HUES64 (cell line): Measurements from ENCODE around the gene TMEM156.
"Not testable (repeated sequence)": the region's sequence is repeated elsewhere in the genome, so short reads cannot be mapped to it uniquely, and the experiment has no call there.

Experiments used
- H3K27ac ChIP-seq: 2 replicates; pipeline ENCODE4 v1.7.0; 2013; ENCODE audit warnings: low read depth, low read length, inconsistent platforms
- H3K27me3 ChIP-seq: 2 replicates; pipeline ENCODE4 v1.6.1; 2013; ENCODE audit warnings: mild to moderate bottlenecking, low read length; ENCODE audit not compliant: insufficient read depth
- H3K36me3 ChIP-seq: 2 replicates; pipeline ENCODE4 v1.6.1; 2013; ENCODE audit warnings: mild to moderate bottlenecking, low read length; ENCODE audit not compliant: insufficient read depth
- H3K4me1 ChIP-seq: 2 replicates; pipeline ENCODE4 v1.6.1; 2013; ENCODE audit warnings: mild to moderate bottlenecking, low read length, moderate library complexity; ENCODE audit not compliant: insufficient read depth
- H3K4me3 ChIP-seq: 2 replicates; pipeline ENCODE4 v1.5.1; 2013; ENCODE audit warnings: mild to moderate bottlenecking, low read length, moderate library complexity
- H3K9ac ChIP-seq: 2 replicates; pipeline ENCODE4 v1.6.1; 2013; ENCODE audit warnings: mild to moderate bottlenecking, low read depth, low read length
- H3K9me3 ChIP-seq: 2 replicates; pipeline ENCODE4 v1.6.1; 2013; ENCODE audit warnings: low read depth, low read length; ENCODE audit not compliant: insufficient read depth
- WGBS: fragments of 150-250, 120-280 bp; methylation state at CpG from one replicate; pipeline ENCODE4 v1.1.7; 2013; ENCODE audit warnings: missing lambda C conversion rate; 5-methylcytosine and 5-hydroxymethylcytosine counted together

The TMEM156 gene

DNA sequence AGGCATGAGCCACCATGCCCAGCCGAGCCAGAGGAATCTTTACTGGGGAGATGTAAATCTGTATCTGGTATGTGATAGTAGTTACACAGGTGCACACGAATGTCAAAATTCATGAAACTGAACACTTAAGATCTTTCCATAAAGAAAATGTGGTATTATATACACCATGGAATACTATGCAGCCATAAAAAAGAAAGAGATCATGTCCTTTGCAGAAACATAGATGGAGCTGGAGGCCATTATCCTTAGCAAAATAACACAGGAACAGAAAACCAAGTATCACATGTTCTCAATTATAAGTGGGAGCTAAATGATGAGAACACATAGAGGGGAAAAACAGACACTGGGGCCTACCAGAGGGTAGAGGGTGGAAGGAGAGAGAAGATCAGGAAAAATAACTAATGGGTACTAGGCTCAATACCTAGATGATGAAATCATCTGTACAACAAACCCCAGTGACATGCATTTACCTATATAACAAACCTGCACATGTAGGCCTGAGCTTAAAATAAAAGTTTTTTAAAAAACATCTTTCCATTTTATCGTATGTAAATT, 7.8 kb downstream of the TMEM156 start:
- Histone ChIP-seq H3K36me3 (no peaks in the 10 kb centered on the region), H3K27ac (no peak overlapping the region), H3K27me3 (no peaks in the 10 kb centered on the region), H3K9me3 (no peaks in the 10 kb centered on the region), H3K4me3 (no peak overlapping the region), H3K9ac (no peak overlapping the region), H3K4me1 (no peaks in the 10 kb centered on the region)
- WGBS = 100% methylated on average over 1 of the region's 3 CpGs

DNA sequence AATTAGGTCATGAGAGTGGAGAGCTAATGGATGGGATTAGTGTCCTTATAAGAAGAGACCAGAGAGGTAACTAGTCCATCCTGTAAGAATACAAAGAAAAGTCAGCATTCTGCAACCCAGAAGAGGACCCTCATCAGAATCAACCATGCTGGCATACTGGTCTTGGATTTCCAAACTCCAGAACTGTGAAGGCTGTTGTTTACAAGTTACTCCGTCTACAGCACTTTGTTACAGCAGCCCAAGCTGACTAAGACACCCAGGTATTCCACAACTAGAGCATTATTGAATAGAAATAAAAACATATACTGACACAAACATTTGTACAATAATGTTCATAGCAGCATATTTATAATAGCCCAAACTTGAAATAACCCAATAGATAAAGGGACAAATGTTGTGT, 9.2 kb downstream of the TMEM156 start:
- WGBS = 94% methylated on average over 1 of the region's 1 CpG
- no peaks in the 10 kb centered on the region for H3K9me3 ChIP-seq
- H3K27ac ChIP-seq = no peak overlapping the region

DNA sequence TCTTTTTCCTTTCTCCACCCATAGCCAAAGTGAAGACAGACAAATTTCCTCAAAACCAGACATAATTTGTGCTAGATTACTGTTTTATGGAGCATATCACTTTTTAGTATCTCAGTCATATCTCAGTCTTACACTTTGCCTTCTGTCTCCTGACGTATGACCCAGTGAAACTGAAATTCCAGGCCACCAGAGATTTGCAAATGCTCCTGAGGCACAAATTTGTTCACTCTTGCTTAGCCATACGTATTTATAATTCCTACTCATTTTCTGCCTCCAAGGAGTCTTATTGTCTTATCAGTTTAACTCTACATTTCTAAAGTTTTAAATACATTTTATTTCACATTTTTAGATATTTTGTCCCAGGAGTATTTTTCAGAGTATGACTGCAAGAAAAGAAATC, 10.0 kb downstream of the TMEM156 start:
- H3K27me3 ChIP-seq = no peaks in the 10 kb centered on the region
- H3K27ac ChIP-seq = no peak overlapping the region
- H3K9ac ChIP-seq = no peak overlapping the region
- no peaks in the 10 kb centered on the region for H3K36me3 ChIP-seq
- WGBS = 89% methylated on average over 2 of the region's 2 CpGs
- H3K9me3 ChIP-seq = no peaks in the 10 kb centered on the region
- H3K4me3 ChIP-seq = no peak overlapping the region
- no peaks in the 10 kb centered on the region for H3K4me1 ChIP-seq

More for the DNA sequence above, 9.2 kb downstream of the TMEM156 start:
- no peak overlapping the region for H3K9ac ChIP-seq
- no peaks in the 10 kb centered on the region for H3K4me1 ChIP-seq
- H3K36me3 ChIP-seq = no peaks in the 10 kb centered on the region
- no peaks in the 10 kb centered on the region for H3K27me3 ChIP-seq
- no peak overlapping the region for H3K4me3 ChIP-seq

DNA sequence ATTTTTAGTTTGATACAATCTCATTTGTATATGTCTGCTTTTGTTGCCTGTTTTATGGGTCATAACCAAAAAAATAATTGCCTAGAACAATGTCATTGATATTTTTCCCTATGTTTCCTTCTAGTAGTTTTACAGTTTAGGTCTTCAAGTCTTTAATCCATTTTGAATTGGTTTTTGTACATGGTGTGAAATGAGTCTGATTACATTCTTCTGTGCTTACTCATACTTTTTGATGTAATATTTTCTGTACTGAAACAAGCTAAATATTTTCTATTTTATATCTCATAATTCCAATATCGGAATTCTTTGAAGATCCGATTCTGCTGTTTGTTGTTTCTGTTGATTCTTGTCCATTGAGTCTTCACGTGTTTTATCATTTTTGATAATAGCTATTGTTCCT, 10.6 kb downstream of the TMEM156 start:
- H3K27me3 ChIP-seq = no peaks in the 10 kb centered on the region
- H3K27ac ChIP-seq = no peak overlapping the region
- no peaks in the 10 kb centered on the region for H3K36me3 ChIP-seq
- no peaks in the 10 kb centered on the region for H3K9me3 ChIP-seq
- no peak overlapping the region for H3K4me3 ChIP-seq
- H3K4me1 ChIP-seq = no peaks in the 10 kb centered on the region
- WGBS = 97% methylated on average over 3 of the region's 3 CpGs
- H3K9ac ChIP-seq = no peak overlapping the region

DNA sequence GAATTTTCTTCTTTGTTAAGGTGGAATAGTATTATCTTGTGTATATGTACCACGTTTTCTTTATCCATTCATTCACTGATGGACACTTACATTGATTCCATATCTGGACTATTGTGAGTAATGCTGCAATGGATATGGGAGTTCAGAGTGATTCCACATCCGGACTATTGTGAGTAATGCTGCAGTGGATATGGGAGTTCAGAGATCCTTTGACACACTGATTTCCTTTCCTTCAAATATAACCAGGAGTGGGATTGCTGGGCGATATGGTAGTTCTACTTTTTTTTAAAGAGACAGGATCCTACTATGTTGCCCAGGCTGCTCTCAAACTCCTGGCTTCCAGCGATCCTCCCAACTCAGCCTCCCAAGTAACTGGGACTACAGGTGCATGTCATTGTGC, 12.1 kb downstream of the TMEM156 start:
- no peak overlapping the region for H3K27ac ChIP-seq
- no peak overlapping the region for H3K4me3 ChIP-seq
- no peaks in the 10 kb centered on the region for H3K36me3 ChIP-seq
- H3K27me3 ChIP-seq = no peaks in the 10 kb centered on the region
- no peak overlapping the region for H3K9ac ChIP-seq
- WGBS = 95% methylated on average over 2 of the region's 4 CpGs
- H3K4me1 ChIP-seq = no peaks in the 10 kb centered on the region
- H3K9me3 ChIP-seq = no peaks in the 10 kb centered on the region

DNA sequence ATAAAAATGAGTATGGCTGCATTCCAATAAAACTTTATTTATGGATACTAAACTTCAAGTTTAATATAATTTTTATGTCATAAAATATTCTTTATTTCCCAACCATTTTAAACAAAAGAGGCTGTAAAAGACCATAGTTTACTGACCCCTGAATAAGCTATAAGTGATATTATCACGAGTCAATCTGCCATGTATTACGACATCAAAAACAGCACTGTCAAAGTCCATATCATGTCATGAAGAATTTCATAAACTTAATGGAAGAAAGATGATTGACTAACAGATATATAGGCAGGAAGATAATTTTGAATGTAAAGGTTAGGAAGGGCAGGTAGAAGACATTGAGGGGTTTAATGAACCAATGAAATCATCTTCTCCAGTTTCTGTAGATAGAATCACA, 18.2 kb downstream of the TMEM156 start:
- WGBS = 100% methylated on average over 2 of the region's 2 CpGs
- Histone ChIP-seq H3K36me3 (no peaks in the 10 kb centered on the region), H3K9ac (no peak overlapping the region), H3K27ac (no peak overlapping the region), H3K4me3 (no peak overlapping the region), H3K9me3 (no peaks in the 10 kb centered on the region), H3K4me1 (no peaks in the 10 kb centered on the region), H3K27me3 (no peaks in the 10 kb centered on the region)

DNA sequence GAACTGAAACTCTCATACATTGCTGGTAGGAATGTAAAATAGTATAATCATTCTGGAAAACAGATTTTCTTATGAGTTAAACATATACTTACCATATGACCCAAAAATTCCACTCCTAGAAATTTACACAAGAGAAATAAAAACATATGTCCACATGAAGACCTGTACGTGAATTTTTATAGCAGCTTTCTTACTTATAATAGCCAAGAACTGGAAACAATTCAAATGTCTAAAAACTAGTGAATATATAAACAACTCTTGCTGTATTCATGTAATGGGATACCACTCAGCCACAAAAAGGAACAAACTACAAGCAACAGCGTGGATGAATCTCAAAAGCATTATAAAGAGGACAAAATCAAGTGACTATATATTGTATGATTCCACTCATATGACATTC, 27.5 kb downstream of the TMEM156 start:
- H3K9ac ChIP-seq = no peak overlapping the region
- H3K9me3 ChIP-seq = peaks cover 3% of the 10 kb centered on the region; the same call in 1 of the 2 replicates
- H3K27ac ChIP-seq = no peak overlapping the region
- WGBS = 85% methylated on average over 2 of the region's 2 CpGs
- no peak overlapping the region for H3K4me3 ChIP-seq
- no peaks in the 10 kb centered on the region for H3K36me3 ChIP-seq
- no peaks in the 10 kb centered on the region for H3K4me1 ChIP-seq
- H3K27me3 ChIP-seq = no peaks in the 10 kb centered on the region

DNA sequence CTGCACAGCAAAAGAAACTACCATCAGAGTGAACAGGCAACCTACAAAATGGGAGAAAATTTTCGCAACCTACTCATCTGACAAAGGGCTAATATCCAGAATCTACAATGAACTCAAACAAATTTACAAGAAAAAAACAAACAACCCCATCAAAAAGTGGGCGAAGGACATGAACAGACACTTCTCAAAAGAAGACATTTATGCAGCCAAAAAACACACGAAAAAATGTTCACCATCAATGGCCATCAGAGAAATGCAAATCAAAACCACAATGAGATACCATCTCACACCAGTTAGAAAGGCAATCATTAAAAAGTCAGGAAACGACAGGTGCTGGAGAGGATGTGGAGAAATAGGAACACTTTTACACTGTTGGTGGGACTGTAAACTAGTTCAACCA, 30.2 kb downstream of the TMEM156 start:
- H3K9ac ChIP-seq, H3K9me3 ChIP-seq, H3K36me3 ChIP-seq, H3K27ac ChIP-seq, H3K4me1 ChIP-seq, H3K27me3 ChIP-seq, H3K4me3 ChIP-seq: not testable (repeated sequence)
- 85% methylated on average over 2 of the region's 4 CpGs for WGBS

DNA sequence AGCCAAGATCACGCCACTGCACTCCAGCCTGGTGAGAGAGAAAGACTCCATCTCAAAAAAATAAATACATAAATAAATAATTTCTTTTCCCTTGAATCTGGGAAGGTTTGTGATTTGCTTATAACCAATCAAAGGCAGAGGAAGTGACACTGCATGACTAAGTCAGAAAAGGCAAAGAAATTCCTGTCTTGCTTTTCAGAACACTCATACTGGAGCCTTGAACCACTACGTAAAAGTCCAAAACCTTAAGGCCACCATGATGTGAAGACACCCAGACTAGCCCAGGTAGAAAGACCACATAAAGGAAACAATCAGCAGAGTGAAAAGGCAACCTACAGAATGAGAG, 36.6 kb downstream of the TMEM156 start:
- Histone ChIP-seq H3K4me3 (no peak overlapping the region), H3K27me3 (no peaks in the 10 kb centered on the region), H3K27ac (no peak overlapping the region), H3K9ac (no peak overlapping the region), H3K9me3 (peaks cover 8% of the 10 kb centered on the region), H3K36me3 (no peaks in the 10 kb centered on the region), H3K4me1 (no peaks in the 10 kb centered on the region)
- WGBS = 85% methylated on average over 2 of the region's 2 CpGs

DNA sequence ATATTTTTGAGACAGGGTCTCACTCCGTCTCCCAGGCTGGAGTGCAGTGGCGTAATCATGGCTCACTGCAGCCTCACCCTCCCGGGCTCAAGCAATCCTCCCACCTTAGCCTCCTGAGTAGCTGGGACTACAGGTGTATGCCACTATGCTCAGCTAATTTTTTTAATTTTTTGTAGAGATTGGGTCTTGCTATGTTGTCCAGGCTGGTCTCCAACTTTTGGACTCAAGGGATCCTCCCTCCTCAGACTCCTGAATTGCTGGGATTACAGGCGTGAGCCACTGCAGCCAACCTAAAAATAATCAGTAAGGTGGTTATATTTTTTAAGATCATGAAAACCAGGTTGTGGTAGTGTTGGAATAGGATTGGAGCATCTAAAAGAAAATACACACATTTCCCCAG, 38.1 kb downstream of the TMEM156 start:
- Histone ChIP-seq H3K27me3 (no peaks in the 10 kb centered on the region), H3K9me3 (no peaks in the 10 kb centered on the region), H3K4me1 (no peaks in the 10 kb centered on the region), H3K9ac (no peak overlapping the region), H3K27ac (no peak overlapping the region), H3K4me3 (no peak overlapping the region), H3K36me3 (no peaks in the 10 kb centered on the region)
- 96% methylated on average over 3 of the region's 4 CpGs for WGBS

DNA sequence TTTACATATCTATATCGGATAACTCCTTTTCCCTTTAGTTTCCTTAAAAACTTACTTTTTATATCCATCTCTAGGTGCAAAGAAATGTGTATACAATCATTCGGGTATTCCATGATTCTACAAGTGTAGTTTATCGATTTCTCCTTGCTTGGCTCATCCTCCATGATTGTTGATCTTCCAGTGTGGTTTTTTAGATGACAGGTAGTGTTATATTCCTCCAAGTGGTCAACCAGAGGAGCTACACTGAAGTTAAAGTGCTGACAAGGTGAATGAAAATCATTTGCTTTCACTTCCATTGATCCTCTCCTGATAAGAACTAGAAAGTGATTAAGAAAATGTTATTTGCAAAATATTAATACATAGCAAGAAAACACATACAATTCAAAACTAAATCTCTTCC, 38.5 kb downstream of the TMEM156 start:
- H3K27me3 ChIP-seq = no peaks in the 10 kb centered on the region
- H3K36me3 ChIP-seq = no peaks in the 10 kb centered on the region
- no peak overlapping the region for H3K27ac ChIP-seq
- H3K4me1 ChIP-seq = no peaks in the 10 kb centered on the region
- no peak overlapping the region for H3K9ac ChIP-seq
- WGBS = 98% methylated on average over 3 of the region's 3 CpGs
- H3K9me3 ChIP-seq = no peaks in the 10 kb centered on the region
- no peak overlapping the region for H3K4me3 ChIP-seq

DNA sequence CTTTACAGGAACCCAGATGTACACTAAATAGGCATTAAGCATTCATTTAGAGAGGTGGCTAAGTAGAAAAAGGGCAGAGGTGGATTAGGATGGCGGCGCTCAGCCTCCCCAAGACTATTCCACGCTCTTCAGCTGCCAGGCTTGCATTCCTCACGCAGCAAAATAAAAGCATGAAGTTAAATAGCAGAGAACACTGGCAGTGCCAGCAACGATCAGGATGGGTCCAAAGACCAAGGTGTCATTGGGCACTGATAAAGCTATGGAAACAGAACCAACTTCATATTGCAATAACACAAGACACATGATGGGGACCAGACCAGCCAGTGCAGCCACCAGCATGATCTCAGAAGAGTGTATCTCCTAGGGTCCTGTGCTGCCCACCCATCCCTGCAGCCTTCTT, 42.0 kb downstream of the TMEM156 start:
- no peak overlapping the region for H3K9ac ChIP-seq
- WGBS = 95% methylated on average over 5 of the region's 5 CpGs
- no peaks in the 10 kb centered on the region for H3K27me3 ChIP-seq
- H3K27ac ChIP-seq = no peak overlapping the region
- H3K36me3 ChIP-seq = no peaks in the 10 kb centered on the region
- no peak overlapping the region for H3K4me3 ChIP-seq
- H3K9me3 ChIP-seq = no peaks in the 10 kb centered on the region
- peaks cover 9% of the 10 kb centered on the region for H3K4me1 ChIP-seq
